ENCODE measurements around the gene FREM3. TPM values are rescaled to one million over a fixed set of nuclear protein-coding genes. Genes with fewer than 3 reads are reported as not detected.

The FREM3 gene
- total RNA-seq, 1 experiment from 2014 or later = not detected

GRCh38 chr4:143599827-143600226 is 100.6 kb downstream of the FREM3 start:
- DNase-seq (ENCODE audit: low spot score) = no peak
- H3K9me3 ChIP-seq (ENCODE audit: low read depth, low read length, poor library complexity, severe bottlenecking) = no peaks in the 10 kb centered on the region
- no peaks in the 10 kb centered on the region for H3K27me3 ChIP-seq (replicated peaks; ENCODE audit: insufficient read depth, low read depth, low read length, poor library complexity)
- intact Hi-C loops (cut with micrococcal nuclease; ENCODE audit: unreplicated experiment) = no loop called here
- no peaks in the 10 kb centered on the region for H3K4me1 ChIP-seq (ENCODE audit: insufficient read depth, low read length, poor library complexity, severe bottlenecking)
- no peak overlapping the region for H3K4me3 ChIP-seq (ENCODE audit: low read depth, low read length, poor library complexity, severe bottlenecking)
- TF ChIP-seq EZH2 (IDR thresholded peaks at IDR 0.05; ENCODE audit: borderline replicate concordance, low read depth, low read length, poor library complexity, severe bottlenecking) = no peak
- TF ChIP-seq, protein P1, sequence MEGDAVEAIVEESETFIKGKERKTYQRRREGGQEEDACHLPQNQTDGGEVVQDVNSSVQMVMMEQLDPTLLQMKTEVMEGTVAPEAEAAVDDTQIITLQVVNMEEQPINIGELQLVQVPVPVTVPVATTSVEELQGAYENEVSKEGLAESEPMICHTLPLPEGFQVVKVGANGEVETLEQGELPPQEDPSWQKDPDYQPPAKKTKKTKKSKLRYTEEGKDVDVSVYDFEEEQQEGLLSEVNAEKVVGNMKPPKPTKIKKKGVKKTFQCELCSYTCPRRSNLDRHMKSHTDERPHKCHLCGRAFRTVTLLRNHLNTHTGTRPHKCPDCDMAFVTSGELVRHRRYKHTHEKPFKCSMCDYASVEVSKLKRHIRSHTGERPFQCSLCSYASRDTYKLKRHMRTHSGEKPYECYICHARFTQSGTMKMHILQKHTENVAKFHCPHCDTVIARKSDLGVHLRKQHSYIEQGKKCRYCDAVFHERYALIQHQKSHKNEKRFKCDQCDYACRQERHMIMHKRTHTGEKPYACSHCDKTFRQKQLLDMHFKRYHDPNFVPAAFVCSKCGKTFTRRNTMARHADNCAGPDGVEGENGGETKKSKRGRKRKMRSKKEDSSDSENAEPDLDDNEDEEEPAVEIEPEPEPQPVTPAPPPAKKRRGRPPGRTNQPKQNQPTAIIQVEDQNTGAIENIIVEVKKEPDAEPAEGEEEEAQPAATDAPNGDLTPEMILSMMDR (conservative IDR thresholded peaks at IDR 0.05; ENCODE audit: low read depth, low read length) = no peak
- ChIA-PET CTCF (no interaction called here), POLR2A (ENCODE audit: low non-redundant PET) (no interaction called here)
- no peak overlapping the region for H3K27ac ChIP-seq (ENCODE audit: low read depth, low read length, poor library complexity, severe bottlenecking)
- no TSS peak for BruUV-seq (replicated peaks)
- no peaks in the 10 kb centered on the region for H3K36me3 ChIP-seq (ENCODE audit: insufficient read depth, low read length, poor library complexity, severe bottlenecking)

GRCh38 chr4:143598816-143599215 is 101.7 kb downstream of the FREM3 start:
- POLR2A ChIA-PET (ENCODE audit: low non-redundant PET) = no interaction called here
- no peaks in the 10 kb centered on the region for H3K27me3 ChIP-seq (replicated peaks; ENCODE audit: insufficient read depth, low read depth, low read length, poor library complexity)
- CTCF ChIA-PET = no interaction called here

DNA sequence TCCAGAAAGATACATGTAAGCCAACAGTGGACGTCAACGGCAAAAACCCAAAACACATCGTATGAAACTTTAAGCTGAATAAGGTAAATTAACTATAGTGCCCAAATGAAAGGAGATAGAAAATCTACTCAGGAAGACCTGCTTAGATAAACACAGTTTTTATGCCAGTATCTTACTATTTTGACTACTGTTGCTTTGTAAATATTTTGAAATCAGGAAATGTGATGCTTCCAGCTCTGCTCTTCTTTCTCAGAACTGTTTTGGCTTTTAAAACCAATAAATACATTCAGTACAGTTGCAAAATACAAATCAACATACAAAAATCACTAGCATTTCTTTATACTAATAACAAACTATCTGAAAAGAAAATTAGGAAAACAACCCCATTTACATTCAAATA is 103.2 kb downstream of the FREM3 start:
- Histone ChIP-seq H3K36me3 (ENCODE audit: insufficient read depth, low read length, poor library complexity, severe bottlenecking) (no peaks in the 10 kb centered on the region), H3K9me3 (ENCODE audit: low read depth, low read length, poor library complexity, severe bottlenecking) (no peaks in the 10 kb centered on the region), H3K27me3 (replicated peaks; ENCODE audit: insufficient read depth, low read depth, low read length, poor library complexity) (no peaks in the 10 kb centered on the region), H3K4me3 (ENCODE audit: low read depth, low read length, poor library complexity, severe bottlenecking) (no peak overlapping the region), H3K27ac (ENCODE audit: low read depth, low read length, poor library complexity, severe bottlenecking) (no peak overlapping the region), H3K4me1 (ENCODE audit: insufficient read depth, low read length, poor library complexity, severe bottlenecking) (no peaks in the 10 kb centered on the region)
- POLR2A ChIA-PET (ENCODE audit: low non-redundant PET) = no interaction called here
- CTCF ChIA-PET = no interaction called here
- intact Hi-C loops (cut with micrococcal nuclease; ENCODE audit: unreplicated experiment) = no loop called here
- no peak for TF ChIP-seq EZH2 (IDR thresholded peaks at IDR 0.05; ENCODE audit: borderline replicate concordance, low read depth, low read length, poor library complexity, severe bottlenecking)
- TF ChIP-seq, protein P1 (conservative IDR thresholded peaks at IDR 0.05; ENCODE audit: low read depth, low read length) = no peak
- no TSS peak for BruUV-seq (replicated peaks)
- no peak for DNase-seq (ENCODE audit: low spot score)

More at GRCh38 chr4:143598816-143599215, 101.7 kb downstream of the FREM3 start:
- H3K4me1 ChIP-seq (ENCODE audit: insufficient read depth, low read length, poor library complexity, severe bottlenecking) = no peaks in the 10 kb centered on the region
- no peaks in the 10 kb centered on the region for H3K36me3 ChIP-seq (ENCODE audit: insufficient read depth, low read length, poor library complexity, severe bottlenecking)
- no peak for DNase-seq (ENCODE audit: low spot score)
- intact Hi-C loops (cut with micrococcal nuclease; ENCODE audit: unreplicated experiment) = no loop called here
- no TSS peak for BruUV-seq (replicated peaks)
- TF ChIP-seq, protein P1 (conservative IDR thresholded peaks at IDR 0.05; ENCODE audit: low read depth, low read length) = no peak
- no peak for TF ChIP-seq EZH2 (IDR thresholded peaks at IDR 0.05; ENCODE audit: borderline replicate concordance, low read depth, low read length, poor library complexity, severe bottlenecking)
- H3K27ac ChIP-seq (ENCODE audit: low read depth, low read length, poor library complexity, severe bottlenecking) = no peak overlapping the region
- H3K9me3 ChIP-seq (ENCODE audit: low read depth, low read length, poor library complexity, severe bottlenecking) = no peaks in the 10 kb centered on the region
- H3K4me3 ChIP-seq (ENCODE audit: low read depth, low read length, poor library complexity, severe bottlenecking) = no peak overlapping the region
